ENCODE results near the gene ATP10D. TPM values are rescaled to one million over a fixed set of nuclear protein-coding genes. Genes with fewer than 3 reads are reported as not detected.

The ATP10D gene
- total and polyA plus RNA-seq, 7 donors = 1.1 to 6.1 (median 2.1) TPM

GRCh38 chr4:47642191-47642830 lies 157.2 kb downstream of the ATP10D start:
- 81 to 84% (median 83%) methylated on average over 6 of the region's 6 CpGs for WGBS, 3 donors
- no peak for ATAC-seq
- no peak for DNase-seq
- H3K27me3 ChIP-seq (ENCODE audit: insufficient read depth in 3 of 3, low read length in 2 of 3) = peaks cover 0 to 3% (median 0%) of the 10 kb centered on the region in 3 donors
- no peaks in the 10 kb centered on the region for H3K9me3 ChIP-seq
- intact Hi-C loops (cut with DNase I) = no loop called here
- no peaks in the 10 kb centered on the region for H3K4me1 ChIP-seq
- TF ChIP-seq CTCF (IDR thresholded peaks at IDR 0.05) = no peak
- no peaks in the 10 kb centered on the region for H3K36me3 ChIP-seq (ENCODE audit: insufficient read depth in 1 of 2, low read depth in 1 of 2)
- H3K27ac ChIP-seq = no peak overlapping the region
- no peak overlapping the region for H3K4me3 ChIP-seq

Other genes with a start within 250 kb of the ATP10D start
- gene COMMD8, start 21.6 kb upstream of the ATP10D start, total RNA-seq = 1 to 10 TPM; 4.9 to 6.2 (median 5.7) TPM
- 10 to 100 TPM in 2 of 3 donors, 1 to 10 TPM in 1; 8.8 to 18.0 (median 12.7) TPM for gene COMMD8, start 21.6 kb upstream of the ATP10D start, polyA plus RNA-seq

All from psoas muscle (tissue), 8 donors.